Glutamatergic neuron (in vitro differentiated cells): ENCODE measurements around the gene ERP27. TPM values are rescaled to one million over a fixed set of nuclear protein-coding genes. Genes with fewer than 3 reads are reported as not detected.

Experiments used
- DNase-seq: peaks from one replicate; pipeline ENCODE4 v3.0.0; 2022
- H3K27ac Mint-ChIP-seq: one replicate; pipeline ENCODE4 v1.8.0; 2020; ENCODE audit warnings: mild to moderate bottlenecking, mixed read lengths, inconsistent platforms; ENCODE audit not compliant: unreplicated experiment
- H3K27me3 Mint-ChIP-seq: one replicate; pipeline ENCODE4 v1.8.0; 2020; ENCODE audit warnings: mild to moderate bottlenecking, moderate library complexity, mixed read lengths, inconsistent platforms; ENCODE audit not compliant: unreplicated experiment
- H3K36me3 Mint-ChIP-seq: one replicate; pipeline ENCODE4 v1.8.0; 2020; ENCODE audit warnings: mild to moderate bottlenecking, mixed read lengths, inconsistent platforms; ENCODE audit not compliant: unreplicated experiment
- H3K4me1 Mint-ChIP-seq: one replicate; pipeline ENCODE4 v1.8.0; 2020; ENCODE audit warnings: mild to moderate bottlenecking, low read depth, mixed read lengths, inconsistent platforms; ENCODE audit not compliant: unreplicated experiment
- H3K4me3 Mint-ChIP-seq: one replicate; pipeline ENCODE4 v1.8.0; 2020; ENCODE audit warnings: mild to moderate bottlenecking, mixed read lengths, inconsistent platforms; ENCODE audit not compliant: unreplicated experiment
- H3K9me3 Mint-ChIP-seq: one replicate; pipeline ENCODE4 v1.8.0; 2020; ENCODE audit warnings: mild to moderate bottlenecking, moderate library complexity, mixed read lengths, inconsistent platforms; ENCODE audit not compliant: unreplicated experiment
- CTCF ChIP-seq: fragments of 200-600 bp; sonication (generic); IDR thresholded peaks from one replicate; pipeline ENCODE4 v1.5.0; 2021; ENCODE audit not compliant: partially characterized antibody, unreplicated experiment
- total RNA-seq: library from RNA; stranded (reverse); fragmentation: NEBNext Ultra II Directional; extraction: Animal tissue kit (Norgen Biotek cat#: 25700); gene quantifications from one replicate; pipeline ENCODE4 v1.2.1, GENCODE V29; 2021; ENCODE audit not compliant: unreplicated experiment

Gene ERP27
- total RNA-seq, 1 donor from 2014 or later: not detected

GRCh38 chr12:14913381-14913781 is 25.0 kb downstream of the ERP27 start:
- H3K9me3 Mint-ChIP-seq: peaks cover 4% of the 10 kb centered on the region
- no peaks in the 10 kb centered on the region for H3K36me3 Mint-ChIP-seq
- peaks cover 9% of the 10 kb centered on the region for H3K4me1 Mint-ChIP-seq
- no peak for TF ChIP-seq CTCF
- peak; percentile 64 for DNase-seq
- no peak overlapping the region for H3K4me3 Mint-ChIP-seq
- H3K27me3 Mint-ChIP-seq: peaks cover 2% of the 10 kb centered on the region
- peak overlapping the region; percentile 71 for H3K27ac Mint-ChIP-seq

GRCh38 chr12:14911131-14911530 is 27.2 kb downstream of the ERP27 start:
- no peak overlapping the region for H3K4me3 Mint-ChIP-seq
- peaks cover 2% of the 10 kb centered on the region for H3K27me3 Mint-ChIP-seq
- no peak for DNase-seq
- H3K4me1 Mint-ChIP-seq: peaks cover 9% of the 10 kb centered on the region
- H3K9me3 Mint-ChIP-seq: peaks cover 4% of the 10 kb centered on the region
- H3K27ac Mint-ChIP-seq: no peak overlapping the region
- no peaks in the 10 kb centered on the region for H3K36me3 Mint-ChIP-seq
- TF ChIP-seq CTCF: no peak

GRCh38 chr12:14910090-14910915 is 28.0 kb downstream of the ERP27 start:
- Mint-ChIP-seq H3K4me3 (no peak overlapping the region), H3K9me3 (peaks cover 4% of the 10 kb centered on the region), H3K27ac (no peak overlapping the region), H3K36me3 (no peaks in the 10 kb centered on the region), H3K4me1 (peaks cover 9% of the 10 kb centered on the region), H3K27me3 (peaks cover 2% of the 10 kb centered on the region)
- no peak for TF ChIP-seq CTCF
- no peak for DNase-seq

- peaks cover 2% of the 10 kb centered on the region for H3K4me1 Mint-ChIP-seq
- no peaks in the 10 kb centered on the region for H3K9me3 Mint-ChIP-seq
- H3K27ac Mint-ChIP-seq: no peak overlapping the region
- TF ChIP-seq CTCF: no peak
- H3K36me3 Mint-ChIP-seq: no peaks in the 10 kb centered on the region
- H3K4me3 Mint-ChIP-seq: no peak overlapping the region
- no peaks in the 10 kb centered on the region for H3K27me3 Mint-ChIP-seq
- DNase-seq: no peak
Measured at GRCh38 chr12:14907953-14908352, 30.4 kb downstream of the ERP27 start.

GRCh38 chr12:14906114-14906513 is 32.2 kb downstream of the ERP27 start:
- Mint-ChIP-seq H3K36me3 (no peaks in the 10 kb centered on the region), H3K9me3 (no peaks in the 10 kb centered on the region), H3K4me3 (no peak overlapping the region), H3K27ac (no peak overlapping the region), H3K27me3 (no peaks in the 10 kb centered on the region), H3K4me1 (no peaks in the 10 kb centered on the region)
- no peak for TF ChIP-seq CTCF
- DNase-seq: no peak
